BE2C (cell line): ENCODE results near the gene PARS2.
"Not testable (repeated sequence)": the region's sequence is repeated elsewhere in the genome, so short reads cannot be mapped to it uniquely, and the experiment has no call there.

Experiments
- DNase-seq: peaks from one replicate; pipeline ENCODE4 v3.0.0-alpha.2; 2020
- H3K27me3 ChIP-seq: fragments of 250-450 bp; sonication (Bioruptor Pico); 2 replicates; pipeline ENCODE4 v1.5.1; 2020; ENCODE audit warnings: mild to moderate bottlenecking
- H3K36me3 ChIP-seq: fragments of 250-450 bp; sonication (Bioruptor Pico); 2 replicates; pipeline ENCODE4 v1.5.1; 2020; ENCODE audit warnings: mild to moderate bottlenecking
- H3K4me1 ChIP-seq: fragments of 250-450 bp; sonication (Bioruptor Pico); 2 replicates; pipeline ENCODE4 v1.5.1; 2020
- H3K4me3 ChIP-seq: 2 replicates; pipeline ENCODE4 v1.5.1; 2011; ENCODE audit warnings: low read depth, low read length
- H3K9me3 ChIP-seq: fragments of 250-450 bp; sonication (Bioruptor Pico); 2 replicates; pipeline ENCODE4 v1.5.1; 2020
- TF ChIP-seq, protein P1 (sequence below): IDR thresholded peaks from 2 replicates; pipeline ENCODE4 v1.5.1; 2012; ENCODE audit warnings: mild to moderate bottlenecking, low read depth, low read length

The PARS2 gene

DNA sequence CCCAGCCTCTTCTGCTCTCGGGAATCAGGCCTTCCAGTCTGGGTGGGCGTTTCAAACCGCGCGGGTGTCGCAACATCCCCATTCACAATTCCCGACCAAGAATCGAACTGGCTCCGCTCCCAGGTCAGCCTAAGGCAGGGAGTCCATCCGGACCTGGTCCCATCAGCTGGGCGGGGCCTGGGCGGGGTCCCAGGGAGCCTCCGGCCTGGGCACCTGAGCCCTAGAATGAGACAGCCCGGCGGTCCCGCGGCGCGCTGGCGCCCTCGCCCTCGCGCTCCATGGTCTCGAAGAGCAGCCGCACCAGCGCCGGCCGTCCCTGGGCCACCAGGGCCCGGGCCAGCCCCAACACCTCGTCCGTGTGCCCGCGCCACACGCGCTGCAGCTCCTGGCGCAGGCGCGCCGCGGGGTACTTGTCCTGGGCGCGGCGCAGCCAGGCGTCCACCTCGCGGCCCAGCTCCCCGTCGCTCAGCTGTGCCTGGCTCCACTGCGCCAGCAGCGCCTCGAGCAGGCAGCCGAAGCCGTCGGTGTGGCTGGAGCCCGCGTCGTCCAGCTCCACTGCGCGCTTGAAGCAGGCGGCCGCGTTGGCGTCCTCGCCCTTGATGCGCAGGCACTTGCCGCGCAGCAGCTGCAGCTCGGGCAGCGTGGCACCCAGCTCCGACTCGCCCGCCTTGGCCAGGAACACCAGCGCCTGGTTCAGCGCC, 16.9 kb upstream of the PARS2 start:
- TF ChIP-seq, protein P1, sequence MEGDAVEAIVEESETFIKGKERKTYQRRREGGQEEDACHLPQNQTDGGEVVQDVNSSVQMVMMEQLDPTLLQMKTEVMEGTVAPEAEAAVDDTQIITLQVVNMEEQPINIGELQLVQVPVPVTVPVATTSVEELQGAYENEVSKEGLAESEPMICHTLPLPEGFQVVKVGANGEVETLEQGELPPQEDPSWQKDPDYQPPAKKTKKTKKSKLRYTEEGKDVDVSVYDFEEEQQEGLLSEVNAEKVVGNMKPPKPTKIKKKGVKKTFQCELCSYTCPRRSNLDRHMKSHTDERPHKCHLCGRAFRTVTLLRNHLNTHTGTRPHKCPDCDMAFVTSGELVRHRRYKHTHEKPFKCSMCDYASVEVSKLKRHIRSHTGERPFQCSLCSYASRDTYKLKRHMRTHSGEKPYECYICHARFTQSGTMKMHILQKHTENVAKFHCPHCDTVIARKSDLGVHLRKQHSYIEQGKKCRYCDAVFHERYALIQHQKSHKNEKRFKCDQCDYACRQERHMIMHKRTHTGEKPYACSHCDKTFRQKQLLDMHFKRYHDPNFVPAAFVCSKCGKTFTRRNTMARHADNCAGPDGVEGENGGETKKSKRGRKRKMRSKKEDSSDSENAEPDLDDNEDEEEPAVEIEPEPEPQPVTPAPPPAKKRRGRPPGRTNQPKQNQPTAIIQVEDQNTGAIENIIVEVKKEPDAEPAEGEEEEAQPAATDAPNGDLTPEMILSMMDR, result no peak
- H3K36me3 ChIP-seq, result no peaks in the 10 kb centered on the region
- no peak for DNase-seq
- no peaks in the 10 kb centered on the region for H3K4me1 ChIP-seq
- H3K27me3 ChIP-seq, result no peaks in the 10 kb centered on the region
- H3K9me3 ChIP-seq, result no peaks in the 10 kb centered on the region
- no peak overlapping the region for H3K4me3 ChIP-seq

DNA sequence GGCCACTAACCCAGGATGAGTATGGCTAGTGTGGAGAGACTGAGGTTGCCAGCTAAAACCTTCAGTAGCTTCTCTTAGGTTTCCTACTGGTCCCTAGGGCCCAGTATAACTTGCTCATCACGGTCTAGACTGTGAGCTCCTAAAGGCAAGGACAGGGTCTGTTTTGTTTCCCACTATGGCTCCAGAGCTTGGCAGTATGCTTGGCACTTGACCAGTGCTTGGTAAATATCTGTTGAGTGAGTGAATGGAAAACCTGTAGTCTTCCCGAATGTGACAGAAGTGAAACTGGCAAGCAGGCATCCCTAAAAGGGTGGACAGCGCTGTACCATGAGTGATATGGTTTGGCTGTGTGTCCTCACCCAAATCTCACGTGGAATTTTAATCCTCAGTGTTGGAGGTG, 13.1 kb upstream of the PARS2 start:
- Histone ChIP-seq H3K4me1 (no peaks in the 10 kb centered on the region), H3K27me3 (no peaks in the 10 kb centered on the region), H3K4me3 (no peak overlapping the region), H3K36me3 (no peaks in the 10 kb centered on the region), H3K9me3 (no peaks in the 10 kb centered on the region)
- TF ChIP-seq, protein P1, result no peak
- DNase-seq, result no peak

DNA sequence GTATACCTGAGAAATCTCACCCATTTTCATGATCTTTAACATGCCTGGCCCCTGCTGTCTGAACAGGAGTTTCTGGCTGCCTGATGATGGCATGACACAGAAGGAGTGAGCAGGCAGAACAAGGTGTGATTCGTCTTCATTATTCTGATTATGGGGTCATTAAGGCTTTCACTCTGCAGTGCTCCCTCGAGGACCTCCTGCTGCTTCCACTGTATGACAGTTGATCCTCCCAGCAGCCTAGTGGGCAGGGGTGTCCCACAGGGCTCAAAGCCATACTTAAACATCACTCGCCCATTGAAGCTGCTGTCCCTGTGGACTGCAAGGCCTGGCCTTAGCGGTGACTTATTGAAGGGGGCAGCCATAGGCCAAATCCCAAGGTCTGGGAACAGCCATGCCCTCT, 12.7 kb upstream of the PARS2 start:
- no peaks in the 10 kb centered on the region for H3K4me1 ChIP-seq
- H3K27me3 ChIP-seq, result no peaks in the 10 kb centered on the region
- TF ChIP-seq, protein P1, result no peak
- H3K36me3 ChIP-seq, result no peaks in the 10 kb centered on the region
- no peak for DNase-seq
- H3K9me3 ChIP-seq, result no peaks in the 10 kb centered on the region
- no peak overlapping the region for H3K4me3 ChIP-seq

DNA sequence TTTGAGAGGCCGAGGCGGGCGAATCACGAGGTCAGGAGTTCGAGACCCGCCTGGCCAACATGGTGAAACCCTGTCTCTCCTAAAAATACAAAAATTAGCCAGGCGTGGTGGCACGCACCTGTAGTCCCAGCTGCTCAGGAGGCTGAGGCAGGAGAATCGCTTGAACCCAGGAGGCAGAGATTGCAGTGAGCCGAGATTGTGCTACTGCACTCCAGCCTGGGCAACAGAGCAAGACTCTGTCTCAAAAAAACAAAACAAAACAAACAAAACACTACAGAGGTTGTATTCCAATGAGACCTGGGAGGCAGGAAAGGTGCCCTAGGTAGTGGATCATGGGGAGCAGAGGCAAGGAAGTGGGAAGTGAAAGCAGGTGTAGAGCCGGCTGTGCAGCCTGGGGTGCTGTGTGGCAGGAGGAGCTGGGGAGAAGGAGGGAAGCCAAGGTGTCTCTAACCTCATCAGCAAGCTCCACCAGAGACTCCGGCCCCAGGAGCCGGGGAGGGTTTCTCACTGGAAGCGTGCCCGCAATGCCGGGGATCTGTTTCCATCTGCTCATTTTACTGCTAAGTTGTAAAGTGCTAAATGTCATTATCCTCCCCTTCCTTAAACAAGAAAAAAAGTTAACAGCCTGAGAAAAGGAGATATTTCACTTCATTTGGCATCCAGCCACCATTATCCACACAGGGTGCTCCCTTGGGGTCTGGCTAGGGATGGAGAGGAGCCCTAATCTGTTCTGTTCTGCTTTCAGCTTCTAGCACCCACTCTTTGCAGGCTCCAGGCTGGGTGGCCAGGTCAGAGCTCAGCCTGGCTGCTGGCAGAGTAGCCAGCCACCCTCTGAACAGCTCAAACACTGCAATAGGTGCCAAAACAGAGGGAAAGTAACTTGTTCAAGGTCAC, 11.8 kb upstream of the PARS2 start:
- not testable (repeated sequence) for H3K9me3 ChIP-seq, H3K4me3 ChIP-seq, H3K4me1 ChIP-seq, DNase-seq, H3K36me3 ChIP-seq, H3K27me3 ChIP-seq

DNA sequence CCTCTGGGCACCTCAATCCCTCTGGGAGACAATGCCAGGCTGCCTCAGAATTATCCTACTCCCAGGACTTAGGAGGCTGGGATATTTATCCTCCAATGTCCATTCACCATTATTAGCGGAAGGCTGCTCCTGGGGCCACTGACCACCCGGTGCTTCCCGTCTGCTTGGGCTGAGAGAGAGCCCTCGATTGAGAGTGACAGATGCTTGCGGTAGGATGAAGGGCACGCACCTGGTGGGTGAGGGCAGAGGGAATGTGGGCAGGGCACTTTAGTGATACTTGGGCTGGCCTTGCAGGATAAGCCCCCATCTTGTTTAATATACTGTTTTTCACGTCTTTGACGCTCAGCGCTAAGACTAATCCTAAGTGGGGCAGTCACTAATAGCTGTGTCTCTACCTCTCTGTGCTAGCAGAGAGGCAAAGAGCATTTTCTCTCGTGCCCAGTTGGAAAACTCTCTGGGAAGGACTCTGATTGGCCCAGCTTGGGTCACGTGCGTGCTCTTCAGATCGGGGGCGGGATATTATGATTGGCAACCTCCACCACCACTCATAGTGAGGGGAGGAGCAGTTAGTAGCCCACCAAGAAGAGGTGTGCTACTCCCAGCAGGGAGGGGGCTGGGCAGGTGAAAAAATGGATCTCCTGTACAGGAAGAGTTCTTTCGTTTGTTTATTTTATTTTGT, 10.6 kb upstream of the PARS2 start:
- Histone ChIP-seq H3K9me3 (no peaks in the 10 kb centered on the region), H3K4me1 (no peaks in the 10 kb centered on the region), H3K4me3 (no peak overlapping the region), H3K36me3 (no peaks in the 10 kb centered on the region), H3K27me3 (no peaks in the 10 kb centered on the region)
- peak; percentile 75 for DNase-seq
- TF ChIP-seq, protein P1, result no peak

DNA sequence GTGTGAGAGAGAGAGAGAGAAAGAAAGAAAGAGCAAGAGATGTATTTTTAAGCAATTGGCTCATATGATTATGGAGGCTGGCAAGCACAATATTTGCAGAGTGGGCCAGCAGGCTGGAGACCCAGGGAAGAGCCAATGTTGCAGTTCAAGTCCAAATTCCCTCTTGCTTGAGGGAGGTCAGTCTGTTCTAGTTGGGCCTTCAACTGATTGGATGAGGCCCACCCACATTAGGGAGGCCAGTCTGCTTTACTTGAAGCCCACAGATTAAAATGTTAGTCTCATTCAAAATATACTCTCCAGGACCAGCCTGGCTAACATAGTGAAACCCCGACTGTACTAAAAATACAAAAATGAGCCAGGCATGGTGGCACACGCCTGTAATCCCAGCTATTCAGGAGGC, 8.6 kb upstream of the PARS2 start:
- Histone ChIP-seq H3K4me3 (no peak overlapping the region), H3K9me3 (no peaks in the 10 kb centered on the region), H3K36me3 (no peaks in the 10 kb centered on the region), H3K27me3 (no peaks in the 10 kb centered on the region), H3K4me1 (no peaks in the 10 kb centered on the region)
- no peak for DNase-seq
- TF ChIP-seq, protein P1, result no peak
